ENCODE results near the gene OR7G2.

DNA sequence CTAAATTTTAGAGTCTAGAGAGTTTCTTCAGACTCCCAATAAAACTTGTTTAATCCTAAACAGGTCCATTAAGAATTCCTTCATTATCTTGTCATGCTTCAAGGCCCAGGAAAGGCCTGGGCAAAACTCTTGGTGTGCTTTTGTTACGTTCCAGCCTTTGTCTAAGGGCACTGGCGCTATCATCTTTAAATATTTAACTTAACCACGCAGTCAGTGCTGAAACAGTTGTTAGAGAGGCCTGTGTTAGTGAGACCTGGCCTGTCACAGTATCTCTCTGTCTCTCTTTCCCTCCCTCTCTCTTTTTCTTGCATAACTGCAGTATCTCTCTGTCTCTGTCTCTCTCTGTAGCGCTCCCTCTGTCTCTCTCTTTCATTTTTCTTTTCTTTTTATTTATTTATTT is 28.6 kb downstream of the OR7G2 start:
- TF ChIP-seq, protein P1, sequence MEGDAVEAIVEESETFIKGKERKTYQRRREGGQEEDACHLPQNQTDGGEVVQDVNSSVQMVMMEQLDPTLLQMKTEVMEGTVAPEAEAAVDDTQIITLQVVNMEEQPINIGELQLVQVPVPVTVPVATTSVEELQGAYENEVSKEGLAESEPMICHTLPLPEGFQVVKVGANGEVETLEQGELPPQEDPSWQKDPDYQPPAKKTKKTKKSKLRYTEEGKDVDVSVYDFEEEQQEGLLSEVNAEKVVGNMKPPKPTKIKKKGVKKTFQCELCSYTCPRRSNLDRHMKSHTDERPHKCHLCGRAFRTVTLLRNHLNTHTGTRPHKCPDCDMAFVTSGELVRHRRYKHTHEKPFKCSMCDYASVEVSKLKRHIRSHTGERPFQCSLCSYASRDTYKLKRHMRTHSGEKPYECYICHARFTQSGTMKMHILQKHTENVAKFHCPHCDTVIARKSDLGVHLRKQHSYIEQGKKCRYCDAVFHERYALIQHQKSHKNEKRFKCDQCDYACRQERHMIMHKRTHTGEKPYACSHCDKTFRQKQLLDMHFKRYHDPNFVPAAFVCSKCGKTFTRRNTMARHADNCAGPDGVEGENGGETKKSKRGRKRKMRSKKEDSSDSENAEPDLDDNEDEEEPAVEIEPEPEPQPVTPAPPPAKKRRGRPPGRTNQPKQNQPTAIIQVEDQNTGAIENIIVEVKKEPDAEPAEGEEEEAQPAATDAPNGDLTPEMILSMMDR (conservative IDR thresholded peaks at IDR 0.05 in 1 of 2, IDR thresholded peaks at IDR 0.05 in 1 of 2; ENCODE audit: low read depth in 1 of 2, low read length in 2 of 2): no peak
- no peak for TF ChIP-seq EZH2 (IDR thresholded peaks at IDR 0.05; ENCODE audit: low read length, missing control alignments)
